Chondrocyte (in vitro differentiated cells): ENCODE results near the gene SEL1L. TPM values are rescaled to one million over a fixed set of nuclear protein-coding genes. Genes with fewer than 3 reads are reported as not detected.

Source experiments
- DNase-seq: peaks from one replicate; pipeline ENCODE4 v3.0.0; 2021; ENCODE audit warnings: mixed read lengths, low spot score
- H3K27ac Mint-ChIP-seq: one replicate; pipeline ENCODE4 v1.8.0; 2021; ENCODE audit warnings: mild to moderate bottlenecking, moderate library complexity, mixed read lengths; ENCODE audit not compliant: unreplicated experiment
- H3K27me3 Mint-ChIP-seq: 2 replicates; pipeline ENCODE4 v1.8.0; 2021; ENCODE audit warnings: low read depth, mixed read lengths
- H3K36me3 Mint-ChIP-seq: 2 replicates; pipeline ENCODE4 v1.8.0; 2021; ENCODE audit warnings: low read depth, mixed read lengths
- H3K4me1 Mint-ChIP-seq: 2 replicates; pipeline ENCODE4 v1.8.0; 2021; ENCODE audit warnings: low read depth, mild to moderate bottlenecking, mixed read lengths
- H3K4me3 Mint-ChIP-seq: one replicate; pipeline ENCODE4 v1.8.0; 2021; ENCODE audit warnings: mild to moderate bottlenecking, moderate library complexity, mixed read lengths; ENCODE audit not compliant: unreplicated experiment
- H3K9me3 Mint-ChIP-seq: 2 replicates; pipeline ENCODE4 v1.8.0; 2021; ENCODE audit warnings: low read depth, mixed read lengths
- CTCF ChIP-seq: fragments of 200-600 bp; sonication (generic); IDR thresholded peaks from 2 replicates; pipeline ENCODE4 v1.5.0; 2021; ENCODE audit warnings: antibody characterized with exemption, mild to moderate bottlenecking, moderate library complexity
- total RNA-seq: library from RNA; stranded (reverse); gene quantifications from 3 replicates; pipeline ENCODE4 v1.2.1, GENCODE V29; 2021

The SEL1L gene
- total RNA-seq, 1 donor from 2014 or later, result 201 TPM

- Mint-ChIP-seq H3K36me3 (no peaks in the 10 kb centered on the region), H3K27ac (no peak overlapping the region), H3K27me3 (peaks cover 7% of the 10 kb centered on the region), H3K4me3 (no peak overlapping the region), H3K4me1 (peaks cover 8% of the 10 kb centered on the region), H3K9me3 (no peaks in the 10 kb centered on the region)
- TF ChIP-seq CTCF, result no peak
- no peak for DNase-seq
Observed at GRCh38 chr14:81455390-81455789, 78.3 kb downstream of the SEL1L start.

- H3K27me3 Mint-ChIP-seq, result peaks cover 13% of the 10 kb centered on the region
- H3K9me3 Mint-ChIP-seq, result no peaks in the 10 kb centered on the region
- H3K36me3 Mint-ChIP-seq, result no peaks in the 10 kb centered on the region
- DNase-seq, result no peak
- no peak for TF ChIP-seq CTCF
- peaks cover 8% of the 10 kb centered on the region for H3K4me1 Mint-ChIP-seq
- no peak overlapping the region for H3K27ac Mint-ChIP-seq
- H3K4me3 Mint-ChIP-seq, result no peak overlapping the region
Observed at GRCh38 chr14:81454572-81455218, 79.0 kb downstream of the SEL1L start.

GRCh38 chr14:81453166-81453766, 80.4 kb downstream of the SEL1L start:
- TF ChIP-seq CTCF, result peak; percentile 90
- H3K27ac Mint-ChIP-seq, result no peak overlapping the region
- peaks cover 8% of the 10 kb centered on the region for H3K4me1 Mint-ChIP-seq
- H3K36me3 Mint-ChIP-seq, result no peaks in the 10 kb centered on the region
- H3K4me3 Mint-ChIP-seq, result peak overlapping the region; percentile 39
- H3K27me3 Mint-ChIP-seq, result peaks cover 26% of the 10 kb centered on the region
- no peak for DNase-seq
- H3K9me3 Mint-ChIP-seq, result no peaks in the 10 kb centered on the region

- H3K4me1 Mint-ChIP-seq, result peaks cover 8% of the 10 kb centered on the region
- no peaks in the 10 kb centered on the region for H3K36me3 Mint-ChIP-seq
- H3K27ac Mint-ChIP-seq, result no peak overlapping the region
- no peaks in the 10 kb centered on the region for H3K9me3 Mint-ChIP-seq
- DNase-seq, result no peak
- peaks cover 28% of the 10 kb centered on the region for H3K27me3 Mint-ChIP-seq
- peak overlapping the region; percentile 39 for H3K4me3 Mint-ChIP-seq
- no peak for TF ChIP-seq CTCF
Observed at GRCh38 chr14:81452341-81453133, 81.1 kb downstream of the SEL1L start.

- Mint-ChIP-seq H3K4me3 (no peak overlapping the region), H3K27me3 (peaks cover 28% of the 10 kb centered on the region), H3K9me3 (no peaks in the 10 kb centered on the region), H3K4me1 (peaks cover 8% of the 10 kb centered on the region), H3K27ac (no peak overlapping the region), H3K36me3 (no peaks in the 10 kb centered on the region)
- no peak for TF ChIP-seq CTCF
- DNase-seq, result no peak
Observed at GRCh38 chr14:81450976-81451375, 82.7 kb downstream of the SEL1L start.
